ENCODE results near the gene L3MBTL4.

DNA sequence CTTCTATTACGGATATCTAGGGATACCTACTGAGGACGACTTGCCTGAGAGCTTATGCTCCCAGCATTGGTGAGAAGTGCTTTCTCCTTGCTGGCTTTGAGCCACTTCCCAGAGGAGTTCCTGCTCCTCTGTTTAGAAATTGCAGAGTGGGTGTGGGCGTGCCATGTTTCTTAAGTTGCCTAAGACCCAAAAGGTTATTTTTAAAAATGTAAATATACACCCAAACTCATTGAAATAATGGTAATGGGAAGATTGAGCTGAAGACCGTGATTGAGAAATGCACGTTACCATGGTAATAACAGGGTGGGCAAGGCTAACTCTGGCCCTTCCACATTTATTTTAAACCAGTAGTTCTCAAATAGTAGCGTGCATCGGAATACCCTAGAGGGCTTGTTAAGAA lies 502.1 kb downstream of the L3MBTL4 start:
- TF ChIP-seq, protein P1, sequence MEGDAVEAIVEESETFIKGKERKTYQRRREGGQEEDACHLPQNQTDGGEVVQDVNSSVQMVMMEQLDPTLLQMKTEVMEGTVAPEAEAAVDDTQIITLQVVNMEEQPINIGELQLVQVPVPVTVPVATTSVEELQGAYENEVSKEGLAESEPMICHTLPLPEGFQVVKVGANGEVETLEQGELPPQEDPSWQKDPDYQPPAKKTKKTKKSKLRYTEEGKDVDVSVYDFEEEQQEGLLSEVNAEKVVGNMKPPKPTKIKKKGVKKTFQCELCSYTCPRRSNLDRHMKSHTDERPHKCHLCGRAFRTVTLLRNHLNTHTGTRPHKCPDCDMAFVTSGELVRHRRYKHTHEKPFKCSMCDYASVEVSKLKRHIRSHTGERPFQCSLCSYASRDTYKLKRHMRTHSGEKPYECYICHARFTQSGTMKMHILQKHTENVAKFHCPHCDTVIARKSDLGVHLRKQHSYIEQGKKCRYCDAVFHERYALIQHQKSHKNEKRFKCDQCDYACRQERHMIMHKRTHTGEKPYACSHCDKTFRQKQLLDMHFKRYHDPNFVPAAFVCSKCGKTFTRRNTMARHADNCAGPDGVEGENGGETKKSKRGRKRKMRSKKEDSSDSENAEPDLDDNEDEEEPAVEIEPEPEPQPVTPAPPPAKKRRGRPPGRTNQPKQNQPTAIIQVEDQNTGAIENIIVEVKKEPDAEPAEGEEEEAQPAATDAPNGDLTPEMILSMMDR (conservative IDR thresholded peaks at IDR 0.05; ENCODE audit: low read depth, low read length): no peak
- no peak for TF ChIP-seq EZH2 (IDR thresholded peaks at IDR 0.05; ENCODE audit: borderline replicate concordance, low read depth, low read length, poor library complexity, severe bottlenecking)
